Upper lobe of left lung (tissue), 4 donors: Measurements from ENCODE around the gene DNAJB2.

Experiments used
- POLR2A ChIP-seq, 4 donors: fragments of 450-650 bp; IDR thresholded peaks; one replicate each; pipeline ENCODE4 v1.5.1; 2016 to 2017; ENCODE audit warnings: antibody characterized with exemption in 4 of 4, mild to moderate bottlenecking in 2 of 4
- TF ChIP-seq, protein P1 (sequence below), 6 experiments: fragments of 450-650 bp in 4 of 6; fragments of 200-600 bp in 2 of 6; sonication (generic) in 2 of 6; IDR thresholded peaks; one replicate each; pipeline ENCODE4 v1.5.1; 2016 to 2019; ENCODE audit warnings: antibody characterized with exemption in 6 of 6

DNA sequence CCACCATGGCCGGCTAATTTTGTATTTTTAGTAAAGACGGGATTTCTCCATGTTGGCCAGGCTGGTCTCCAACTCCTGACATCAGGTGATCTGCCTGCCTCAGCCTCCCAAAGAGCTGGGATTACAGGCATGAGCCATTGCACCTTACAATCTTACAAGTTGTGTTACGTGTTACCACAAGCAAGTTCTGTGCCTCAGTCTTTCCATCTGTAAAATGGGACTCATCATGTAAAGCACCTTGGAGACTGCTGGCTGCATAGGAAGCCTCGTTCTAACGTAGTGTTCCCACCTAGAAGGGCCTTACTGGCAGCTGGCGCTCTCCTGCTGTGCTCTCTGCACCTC is 10.0 kb downstream of the DNAJB2 start:
- TF ChIP-seq, protein P1, sequence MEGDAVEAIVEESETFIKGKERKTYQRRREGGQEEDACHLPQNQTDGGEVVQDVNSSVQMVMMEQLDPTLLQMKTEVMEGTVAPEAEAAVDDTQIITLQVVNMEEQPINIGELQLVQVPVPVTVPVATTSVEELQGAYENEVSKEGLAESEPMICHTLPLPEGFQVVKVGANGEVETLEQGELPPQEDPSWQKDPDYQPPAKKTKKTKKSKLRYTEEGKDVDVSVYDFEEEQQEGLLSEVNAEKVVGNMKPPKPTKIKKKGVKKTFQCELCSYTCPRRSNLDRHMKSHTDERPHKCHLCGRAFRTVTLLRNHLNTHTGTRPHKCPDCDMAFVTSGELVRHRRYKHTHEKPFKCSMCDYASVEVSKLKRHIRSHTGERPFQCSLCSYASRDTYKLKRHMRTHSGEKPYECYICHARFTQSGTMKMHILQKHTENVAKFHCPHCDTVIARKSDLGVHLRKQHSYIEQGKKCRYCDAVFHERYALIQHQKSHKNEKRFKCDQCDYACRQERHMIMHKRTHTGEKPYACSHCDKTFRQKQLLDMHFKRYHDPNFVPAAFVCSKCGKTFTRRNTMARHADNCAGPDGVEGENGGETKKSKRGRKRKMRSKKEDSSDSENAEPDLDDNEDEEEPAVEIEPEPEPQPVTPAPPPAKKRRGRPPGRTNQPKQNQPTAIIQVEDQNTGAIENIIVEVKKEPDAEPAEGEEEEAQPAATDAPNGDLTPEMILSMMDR (IDR thresholded peaks at IDR 0.05): no peak
- no peak for TF ChIP-seq POLR2A (IDR thresholded peaks at IDR 0.05)
